Neuronal stem cell (in vitro differentiated cells): ENCODE results near the gene SLC38A1.

Experiments used
- DNase-seq: peaks from one replicate; pipeline ENCODE4 v3.0.0-alpha.2; 2013; ENCODE audit warnings: low spot score
- H2AFZ ChIP-seq: one replicate; pipeline ENCODE4 v1.6.1; 2013; ENCODE audit warnings: mild to moderate bottlenecking, low read length, inconsistent platforms
- H2AK5ac ChIP-seq: 2 replicates; pipeline ENCODE4 v1.6.1; 2013; ENCODE audit warnings: low read depth, mild to moderate bottlenecking, inconsistent platforms, low read length, moderate library complexity, mixed read lengths
- H2BK120ac ChIP-seq: 2 replicates; pipeline ENCODE4 v1.6.1; 2013; ENCODE audit warnings: low read depth, mild to moderate bottlenecking, inconsistent platforms, low read length, moderate library complexity, mixed read lengths
- H2BK12ac ChIP-seq: one replicate; pipeline ENCODE4 v1.6.1; 2013; ENCODE audit warnings: low read length, inconsistent platforms
- H2BK15ac ChIP-seq: 2 replicates; pipeline ENCODE4 v1.6.1; 2013; ENCODE audit warnings: mild to moderate bottlenecking, low read length, inconsistent platforms, mixed read lengths
- H2BK5ac ChIP-seq: one replicate; pipeline ENCODE4 v1.6.1; 2013; ENCODE audit warnings: inconsistent platforms, mild to moderate bottlenecking, low read length, moderate library complexity
- H3K14ac ChIP-seq: one replicate; pipeline ENCODE4 v1.6.1; 2013; ENCODE audit warnings: low read length, inconsistent platforms
- H3K18ac ChIP-seq: 2 replicates; pipeline ENCODE4 v1.6.1; 2013; ENCODE audit warnings: low read length, inconsistent platforms
- H3K23ac ChIP-seq: 2 replicates; pipeline ENCODE4 v1.6.1; 2013; ENCODE audit warnings: low read depth, mild to moderate bottlenecking, mixed read lengths, low read length, inconsistent platforms; ENCODE audit not compliant: poor library complexity
- H3K27ac ChIP-seq: replicated peaks from 3 replicates; pipeline ENCODE4 v1.5.1; 2013; ENCODE audit warnings: low read length, inconsistent platforms
- H3K27me3 ChIP-seq, 3 experiments: 2 replicates each; pipeline ENCODE4 v1.6.1; 2013; ENCODE audit warnings: low read length in 3 of 3, mild to moderate bottlenecking in 2 of 3, inconsistent platforms in 1 of 3, low read depth in 1 of 3, mixed read lengths in 1 of 3, moderate library complexity in 1 of 3; ENCODE audit not compliant: control insufficient read depth in 3 of 3, insufficient read depth in 3 of 3
- H3K36me3 ChIP-seq, 2 donors: replicated peaks in 1 of 2; 2 replicates each; pipeline ENCODE4 v1.6.1; 2013; ENCODE audit warnings: low read length in 2 of 2; ENCODE audit not compliant: control insufficient read depth in 2 of 2, insufficient read depth in 2 of 2
- H3K4ac ChIP-seq: 2 replicates; pipeline ENCODE4 v1.6.1; 2013; ENCODE audit warnings: inconsistent platforms, mild to moderate bottlenecking, low read length, moderate library complexity
- H3K4me1 ChIP-seq, 2 donors: 1 replicate in 1 of 2; 2 replicates in 1 of 2; pipeline ENCODE4 v1.6.1; 2013; ENCODE audit warnings: low read length in 2 of 2, low read depth in 1 of 2; ENCODE audit not compliant: control insufficient read depth in 2 of 2, insufficient read depth in 1 of 2
- H3K4me2 ChIP-seq: one replicate; pipeline ENCODE4 v1.6.1; 2013; ENCODE audit warnings: mild to moderate bottlenecking, low read length, inconsistent platforms; ENCODE audit not compliant: insufficient read depth, poor library complexity, severe bottlenecking
- H3K4me3 ChIP-seq, 2 donors: 2 replicates each; pipeline ENCODE4 v1.5.1; 2013; ENCODE audit warnings: low read length in 2 of 2, mild to moderate bottlenecking in 2 of 2, inconsistent platforms in 1 of 2, moderate library complexity in 1 of 2
- H3K79me1 ChIP-seq: one replicate; pipeline ENCODE4 v1.6.1; 2013; ENCODE audit warnings: low read depth, mild to moderate bottlenecking, inconsistent platforms, low read length, moderate library complexity
- H3K9ac ChIP-seq: one replicate; pipeline ENCODE4 v1.6.1; 2013; ENCODE audit warnings: mild to moderate bottlenecking, low read depth, low read length, inconsistent platforms; ENCODE audit not compliant: poor library complexity
- H3K9me3 ChIP-seq, 2 donors: replicated peaks in 1 of 2; 2 replicates each; pipeline versions ENCODE3 to v1.6.1; 2013; ENCODE audit warnings: low read length in 2 of 2, mild to moderate bottlenecking in 2 of 2, inconsistent platforms in 1 of 2, low read depth in 1 of 2, mixed read lengths in 1 of 2, moderate library complexity in 1 of 2; ENCODE audit not compliant: control insufficient read depth in 2 of 2, insufficient read depth in 1 of 2
- H4K8ac ChIP-seq: one replicate; pipeline ENCODE4 v1.6.1; 2013; ENCODE audit warnings: low read depth, mild to moderate bottlenecking, inconsistent platforms, low read length, moderate library complexity
- H4K91ac ChIP-seq: one replicate; pipeline ENCODE4 v1.6.1; 2013; ENCODE audit warnings: low read length, low read depth, mild to moderate bottlenecking, inconsistent platforms; ENCODE audit not compliant: poor library complexity
- WGBS, 2 donors: extraction: QIAGEN DNeasy Blood & Tissue Kit; methylation state at CpG; one replicate each; pipeline ENCODE4 v1.1.7; 2013; ENCODE audit warnings: missing lambda C conversion rate in 2 of 2, mixed read lengths in 1 of 2; ENCODE audit not compliant: insufficient read length in 2 of 2, insufficient replicate concordance in 1 of 2; ENCODE audit errors: extremely low coverage in 2 of 2; 5-methylcytosine and 5-hydroxymethylcytosine counted together

SLC38A1 gene

GRCh38 chr12:46221255-46222128, 47.4 kb downstream of the SLC38A1 start:
- Histone ChIP-seq H3K4me1 (peaks cover 0 to 1% of the 10 kb centered on the region in 2 donors), H3K27ac (no peak overlapping the region), H3K23ac (no peak overlapping the region), H3K14ac (no peak overlapping the region), H2AK5ac (no peak overlapping the region), H3K9ac (no peak overlapping the region), H3K27me3 (no peaks in the 10 kb centered on the region), H2BK15ac (no peak overlapping the region), H4K91ac (no peak overlapping the region), H3K36me3 (peaks cover 14 to 95% of the 10 kb centered on the region in 2 donors), H3K79me1 (no peaks in the 10 kb centered on the region), H3K18ac (no peak overlapping the region), H4K8ac (no peak overlapping the region), H2AFZ (no peak overlapping the region), H3K4me3 (no peak overlapping the region), H2BK12ac (no peak overlapping the region), H3K4ac (no peak overlapping the region), H3K9me3 (no peaks in the 10 kb centered on the region), H2BK120ac (no peak overlapping the region), H2BK5ac (no peak overlapping the region), H3K4me2 (no peak overlapping the region)
- DNase-seq: no peak
- WGBS, 2 donors: no CpG with 5 or more reads among the region's 4 CpGs

GRCh38 chr12:46219877-46220655, 48.8 kb downstream of the SLC38A1 start:
- no peak overlapping the region for H2AK5ac ChIP-seq
- WGBS, 2 donors: no CpG with 5 or more reads among the region's 10 CpGs
- H3K9me3 ChIP-seq: no peaks in the 10 kb centered on the region
- H3K4ac ChIP-seq: no peak overlapping the region
- H3K4me2 ChIP-seq: no peak overlapping the region
- peaks cover 10 to 90% of the 10 kb centered on the region in 2 donors for H3K36me3 ChIP-seq
- no peak overlapping the region for H4K8ac ChIP-seq
- no peak overlapping the region for H3K14ac ChIP-seq
- no peak overlapping the region for H2BK12ac ChIP-seq
- no peak overlapping the region for H2BK5ac ChIP-seq
- H3K79me1 ChIP-seq: no peaks in the 10 kb centered on the region
- H3K27me3 ChIP-seq: no peaks in the 10 kb centered on the region
- no peak for DNase-seq
- H3K23ac ChIP-seq: no peak overlapping the region
- no peak overlapping the region for H4K91ac ChIP-seq
- H3K27ac ChIP-seq: no peak overlapping the region
- H3K18ac ChIP-seq: no peak overlapping the region
- H3K9ac ChIP-seq: no peak overlapping the region
- no peak overlapping the region for H3K4me3 ChIP-seq
- no peak overlapping the region for H2AFZ ChIP-seq
- H2BK15ac ChIP-seq: no peak overlapping the region
- H3K4me1 ChIP-seq: peaks cover 0 to 1% of the 10 kb centered on the region in 2 donors
- H2BK120ac ChIP-seq: no peak overlapping the region

DNA sequence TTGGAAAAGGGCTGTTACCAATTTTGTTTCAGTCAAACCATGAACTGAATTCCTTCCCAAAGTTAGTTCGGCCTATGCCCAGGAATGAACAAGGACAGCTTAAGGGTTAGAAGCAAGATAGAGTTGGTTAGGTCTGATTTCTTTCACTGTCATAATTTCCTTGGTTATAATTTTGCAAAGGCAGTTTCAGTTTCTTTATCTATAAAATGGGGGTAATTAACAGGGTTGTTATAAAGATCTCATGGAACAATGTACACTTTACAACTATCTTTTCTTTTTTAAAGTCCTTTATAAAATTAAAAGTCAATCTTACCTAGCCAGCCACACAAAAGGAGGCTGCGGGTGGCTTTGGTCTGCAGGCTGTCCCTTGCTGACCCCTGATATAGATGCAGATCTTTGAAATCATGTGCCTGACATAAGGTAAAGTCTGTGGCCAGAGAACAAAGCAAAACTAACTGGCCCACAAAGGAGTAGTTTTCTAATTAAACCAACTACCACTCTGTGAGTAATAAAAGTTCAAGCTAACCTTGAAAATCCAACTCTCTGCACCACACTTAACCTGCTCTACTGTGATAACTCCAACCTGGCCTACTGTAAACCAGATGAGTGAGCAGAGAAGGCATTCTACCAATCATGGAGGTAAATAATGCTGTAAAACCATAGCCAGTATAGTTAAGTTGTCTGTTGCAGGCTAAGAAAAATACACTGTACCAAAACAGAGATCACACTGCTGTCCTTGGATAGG, 49.5 kb downstream of the SLC38A1 start:
- no peak overlapping the region for H3K4ac ChIP-seq
- H2BK5ac ChIP-seq: no peak overlapping the region
- H3K4me3 ChIP-seq: no peak overlapping the region
- DNase-seq: no peak
- H3K23ac ChIP-seq: no peak overlapping the region
- H4K91ac ChIP-seq: no peak overlapping the region
- no peak overlapping the region for H3K18ac ChIP-seq
- H2BK120ac ChIP-seq: no peak overlapping the region
- H3K79me1 ChIP-seq: no peaks in the 10 kb centered on the region
- no peaks in the 10 kb centered on the region for H3K27me3 ChIP-seq
- no peak overlapping the region for H2BK15ac ChIP-seq
- no peak overlapping the region for H3K4me2 ChIP-seq
- no peak overlapping the region for H2BK12ac ChIP-seq
- peaks cover 10 to 90% of the 10 kb centered on the region in 2 donors for H3K36me3 ChIP-seq
- H3K14ac ChIP-seq: no peak overlapping the region
- H2AK5ac ChIP-seq: no peak overlapping the region
- no peak overlapping the region for H3K27ac ChIP-seq
- H3K4me1 ChIP-seq: peaks cover 0 to 1% of the 10 kb centered on the region in 2 donors
- H2AFZ ChIP-seq: no peak overlapping the region
- WGBS, 2 donors: no CpG with 5 or more reads among the region's 2 CpGs
- no peak overlapping the region for H4K8ac ChIP-seq
- H3K9me3 ChIP-seq: no peaks in the 10 kb centered on the region
- H3K9ac ChIP-seq: no peak overlapping the region
